ENCODE measurements around the gene PKMYT1.
"Not testable (repeated sequence)": the region's sequence is repeated elsewhere in the genome, so short reads cannot be mapped to it uniquely, and the experiment has no call there.

PKMYT1 gene

GRCh38 chr16:2933701-2934100 lies 46.5 kb downstream of the PKMYT1 start:
- no peak for DNase-seq

DNA sequence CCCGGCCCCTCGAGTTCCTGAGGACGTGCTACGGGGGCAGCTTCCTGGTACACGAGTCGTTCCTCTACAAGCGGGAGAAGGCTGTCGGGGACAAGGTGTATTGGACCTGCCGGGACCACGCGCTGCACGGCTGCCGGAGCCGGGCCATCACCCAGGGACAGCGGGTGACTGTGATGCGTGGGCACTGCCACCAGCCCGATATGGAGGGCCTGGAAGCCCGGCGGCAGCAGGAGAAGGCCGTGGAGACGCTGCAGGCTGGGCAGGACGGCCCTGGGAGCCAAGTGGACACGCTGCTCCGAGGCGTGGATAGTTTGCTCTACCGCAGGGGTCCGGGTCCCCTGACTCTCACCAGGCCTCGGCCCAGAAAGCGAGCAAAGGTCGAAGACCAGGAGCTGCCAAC lies 47.1 kb downstream of the PKMYT1 start:
- no peak for DNase-seq

DNA sequence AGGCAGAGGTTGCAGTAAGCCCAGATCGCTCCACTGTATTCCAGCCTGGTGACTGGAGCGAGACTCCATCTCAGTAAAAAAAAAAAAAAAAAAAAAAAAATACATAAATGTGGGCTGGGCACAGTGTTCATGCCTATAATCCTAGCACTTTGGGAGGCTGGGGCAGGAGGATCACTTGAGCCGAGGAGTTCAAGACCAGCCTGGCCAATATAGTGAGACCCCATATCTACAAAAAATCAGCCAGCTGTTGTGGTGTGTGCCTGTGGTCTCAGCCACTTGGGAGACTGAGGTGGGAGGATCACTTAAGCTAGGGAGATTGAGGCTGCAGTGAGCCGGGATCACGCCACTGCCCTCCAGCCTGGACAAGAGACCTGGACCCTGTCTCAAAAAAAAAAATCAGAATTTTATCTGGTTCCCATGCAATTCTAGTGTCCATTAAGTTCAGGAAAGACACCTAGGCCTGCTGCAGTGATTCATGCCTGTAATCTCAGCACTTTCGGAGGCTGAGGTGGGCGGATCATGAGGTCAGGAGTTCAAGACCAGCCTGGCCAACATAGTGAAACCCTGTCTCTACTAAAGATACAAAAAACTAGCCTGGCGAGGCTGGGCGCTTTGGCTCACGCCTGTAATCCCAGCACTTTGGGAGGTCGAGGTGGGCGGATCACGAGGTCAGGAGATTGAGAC lies 48.9 kb downstream of the PKMYT1 start:
- DNase-seq, result not testable (repeated sequence)

DNA sequence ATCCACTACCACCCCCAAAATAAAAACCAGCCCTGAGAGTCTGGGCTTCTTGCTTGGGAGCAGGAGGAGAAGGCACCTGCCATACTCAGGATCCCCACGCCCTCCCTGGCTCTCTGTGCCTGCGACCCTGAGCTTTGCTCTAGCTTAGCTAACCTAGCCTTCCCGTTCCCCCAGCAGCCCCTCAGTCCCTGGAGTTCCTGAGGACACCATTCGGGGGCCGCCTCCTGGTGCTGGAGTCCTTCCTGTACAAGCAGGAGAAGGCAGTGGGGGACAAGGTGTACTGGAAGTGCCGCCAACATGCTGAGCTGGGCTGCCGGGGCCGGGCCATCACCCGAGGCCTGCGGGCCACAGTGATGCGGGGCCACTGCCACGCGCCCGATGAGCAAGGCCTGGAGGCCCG lies 50.0 kb downstream of the PKMYT1 start:
- no peak for DNase-seq

DNA sequence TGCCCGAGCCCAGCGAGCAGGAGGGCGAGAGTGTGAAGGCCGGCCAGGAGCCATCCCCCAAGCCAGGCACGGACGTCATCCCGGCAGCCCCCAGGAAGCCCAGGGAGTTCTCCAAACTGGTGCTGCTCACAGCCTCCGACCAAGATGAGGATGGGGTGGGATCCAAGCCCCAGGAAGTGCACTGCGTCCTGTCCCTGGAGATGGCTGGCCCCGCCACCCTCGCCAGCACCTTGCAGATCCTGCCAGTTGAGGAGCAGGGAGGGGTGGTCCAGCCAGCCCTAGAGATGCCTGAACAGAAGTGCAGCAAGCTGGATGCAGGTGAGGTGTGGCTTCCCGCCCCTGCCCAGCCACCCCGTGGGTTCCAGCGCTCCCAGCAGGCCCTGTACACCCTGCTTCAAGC lies 50.6 kb downstream of the PKMYT1 start:
- DNase-seq, result no peak

DNA sequence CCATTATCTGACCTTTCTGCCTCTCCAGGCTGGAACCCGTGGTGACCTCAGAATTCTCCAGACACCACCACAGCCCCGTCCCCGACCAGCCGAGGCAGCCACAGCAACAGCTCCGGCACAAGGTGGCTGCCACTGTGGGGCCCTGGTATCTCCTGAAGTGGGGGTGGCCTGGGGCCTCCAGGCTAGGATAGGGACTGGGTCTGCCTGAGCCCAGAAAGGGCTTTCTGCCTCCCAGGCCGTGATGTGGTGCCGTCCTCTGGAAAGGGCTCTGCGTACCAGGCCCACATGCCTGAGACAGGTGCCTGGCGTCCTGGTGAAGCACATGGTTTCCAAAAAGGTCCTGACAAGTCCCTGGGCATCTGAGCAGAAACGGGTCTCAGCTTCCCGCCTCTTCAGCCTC lies 51.5 kb downstream of the PKMYT1 start:
- DNase-seq, result no peak

- DNase-seq, result not testable (repeated sequence)
Observed at GRCh38 chr16:2928151-2928550, 52.1 kb downstream of the PKMYT1 start.

GRCh38 chr16:2927010-2927646 lies 53.1 kb downstream of the PKMYT1 start:
- peak; percentile 68 for DNase-seq

GRCh38 chr16:2926650-2926999 lies 53.6 kb downstream of the PKMYT1 start:
- no peak for DNase-seq

GRCh38 chr16:2925951-2926649 lies 54.1 kb downstream of the PKMYT1 start:
- no peak for DNase-seq

GRCh38 chr16:2924901-2925755 lies 55.1 kb downstream of the PKMYT1 start:
- DNase-seq, result no peak

- DNase-seq, result no peak
Observed at GRCh38 chr16:2923481-2923880, 56.8 kb downstream of the PKMYT1 start.

Measured in right kidney (tissue), 1 donor.